Fibroblast of skin of right biceps (primary cell): ENCODE data around the gene UXS1.
A peak's percentile ranks its signal among the peaks of the same experiment; 100 is the strongest.
"Not testable (repeated sequence)": the region's sequence is repeated elsewhere in the genome, so short reads cannot be mapped to it uniquely, and the experiment has no call there.

Experiments
- DNase-seq: peaks from one replicate; pipeline ENCODE4 v3.0.0-alpha.2; 2013

Gene UXS1

GRCh38 chr2:106159866-106160785, 34.0 kb downstream of the UXS1 start:
- no peak for DNase-seq

- DNase-seq: no peak
Measured at GRCh38 chr2:106158871-106159270, 35.2 kb downstream of the UXS1 start.

DNA sequence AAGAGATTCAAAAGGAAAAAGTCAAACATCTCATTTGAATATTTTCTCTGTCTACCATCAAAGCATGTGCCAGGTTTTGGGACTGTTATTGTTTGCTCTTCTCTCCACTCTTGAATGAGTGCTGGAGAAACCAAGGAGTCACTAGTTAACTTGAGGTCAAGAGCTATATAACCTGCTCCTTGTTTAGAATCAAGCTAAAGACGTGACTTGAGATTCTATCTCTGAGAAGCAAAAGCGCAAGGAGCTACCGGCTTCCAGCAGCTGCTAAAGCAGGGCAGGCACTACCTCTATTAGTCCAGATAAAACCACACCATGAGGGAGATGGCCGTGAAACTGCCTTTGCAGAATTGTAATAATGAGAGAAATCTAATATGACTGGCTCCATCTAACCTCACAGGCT, 36.0 kb downstream of the UXS1 start:
- DNase-seq: no peak

- no peak for DNase-seq
Measured at GRCh38 chr2:106157416-106157815, 36.7 kb downstream of the UXS1 start.

DNA sequence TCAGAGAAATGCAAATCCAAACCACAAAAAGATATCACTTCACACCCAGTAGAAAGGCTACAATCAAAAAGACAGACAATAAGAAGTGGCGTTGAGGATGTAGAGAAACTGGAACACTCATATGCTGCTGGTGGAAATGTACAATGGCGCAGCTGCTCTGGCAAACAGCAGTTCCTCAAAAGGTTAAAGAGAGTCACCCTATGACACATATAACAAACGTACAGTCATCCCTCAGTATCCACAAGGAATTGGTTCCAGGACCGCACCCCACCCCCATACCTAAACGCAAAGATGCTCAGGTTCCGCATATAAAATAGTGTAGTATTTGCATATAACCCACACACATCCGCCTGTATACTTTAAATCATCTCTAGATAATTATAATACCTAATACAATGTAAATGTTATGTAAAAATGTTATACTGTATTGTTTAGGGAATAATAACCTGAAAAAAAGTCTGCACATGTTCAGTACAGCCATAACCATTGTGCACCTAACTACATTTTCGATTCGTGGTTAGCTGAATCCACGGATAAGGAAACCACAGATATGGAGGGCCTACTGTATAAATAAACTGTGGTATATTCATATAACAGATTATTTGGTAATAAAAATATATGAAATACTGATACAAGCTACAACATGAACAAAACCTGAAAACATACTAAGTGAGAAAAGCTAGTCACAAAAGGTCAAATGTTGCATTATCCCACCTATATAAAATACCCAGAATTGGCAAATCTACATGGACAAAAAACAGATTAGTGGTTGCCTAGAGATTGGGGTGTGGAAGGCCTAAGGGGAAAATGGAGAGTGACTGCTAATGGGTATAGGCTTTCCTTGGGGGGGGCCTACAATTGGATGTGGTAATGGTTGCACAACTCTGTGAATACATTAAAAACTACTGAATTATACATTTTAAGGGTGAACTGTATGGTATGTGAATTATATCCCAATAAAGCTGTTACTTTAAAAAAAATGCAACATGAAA, 37.5 kb downstream of the UXS1 start:
- no peak for DNase-seq

DNA sequence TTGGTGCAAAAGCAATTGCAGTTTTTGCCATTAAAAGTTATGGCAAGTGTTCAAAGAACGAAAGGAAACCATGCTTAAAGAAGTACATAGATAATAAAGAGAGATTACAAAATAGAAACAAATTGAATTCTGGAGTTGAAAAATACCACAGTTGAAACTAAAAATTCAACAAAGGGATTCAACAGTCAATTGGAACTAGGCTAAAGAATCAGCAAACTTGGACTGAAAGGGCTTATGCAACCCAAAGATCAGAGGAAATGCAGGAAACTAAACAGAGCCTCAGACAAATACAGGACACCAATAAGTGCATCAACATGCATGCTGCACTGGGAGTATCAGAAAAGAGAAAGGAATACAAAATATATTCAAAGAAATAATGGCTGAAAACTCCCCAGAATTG, 40.3 kb downstream of the UXS1 start:
- no peak for DNase-seq

- peak; percentile 24 for DNase-seq
Measured at GRCh38 chr2:106147665-106148064, 46.4 kb downstream of the UXS1 start.

DNA sequence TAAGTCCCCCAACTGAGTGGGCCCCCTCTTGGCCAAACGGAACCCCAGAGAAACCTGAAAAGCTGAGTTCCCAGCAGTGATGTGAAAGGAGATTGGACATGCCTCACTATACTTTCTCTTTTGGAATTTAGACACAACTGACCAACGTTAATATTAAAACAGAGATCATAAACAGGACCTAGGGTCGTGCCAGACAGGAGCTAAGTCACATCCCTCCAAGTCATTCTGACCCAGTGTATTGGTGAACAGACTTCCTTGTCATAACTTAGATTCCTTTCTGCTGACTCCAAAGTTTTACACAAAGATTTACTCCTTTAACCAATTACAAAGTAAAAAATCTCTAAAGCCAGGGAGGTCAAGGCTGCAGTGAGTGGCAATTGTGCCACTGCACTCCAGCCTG, 46.9 kb downstream of the UXS1 start:
- DNase-seq: peak; percentile 74

DNA sequence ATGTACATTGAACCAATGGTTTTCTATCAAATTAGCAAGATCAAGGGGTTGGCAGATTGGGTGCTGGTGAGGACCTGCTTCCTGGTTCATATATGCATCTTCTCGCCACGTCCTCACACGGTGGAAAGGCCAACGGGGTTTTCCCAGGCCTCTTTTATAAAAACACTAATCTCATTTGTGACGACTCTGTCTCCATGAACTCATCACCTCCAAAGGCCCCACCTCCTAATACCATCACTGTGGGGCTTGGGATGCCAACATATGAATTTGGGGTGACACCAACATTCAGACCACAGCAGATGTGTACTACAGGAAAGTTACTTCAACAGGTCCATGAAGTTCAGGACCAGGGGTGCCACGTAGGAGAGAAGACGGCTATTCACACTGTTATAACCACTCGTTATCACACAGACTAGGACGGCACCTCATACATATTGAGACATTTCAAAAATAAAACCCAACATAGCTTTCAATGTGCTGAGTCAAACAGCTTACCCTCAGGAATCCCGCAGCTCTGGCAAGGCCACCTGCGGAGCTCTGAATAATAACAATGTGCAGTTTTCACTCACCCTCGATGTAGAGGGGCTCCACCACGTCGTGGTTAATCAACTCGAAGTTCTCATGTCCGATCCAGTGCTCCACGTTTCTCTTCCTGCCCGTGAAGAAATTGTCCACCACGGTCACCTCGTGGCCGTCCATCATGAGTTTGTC, 49.3 kb downstream of the UXS1 start:
- DNase-seq: no peak

DNA sequence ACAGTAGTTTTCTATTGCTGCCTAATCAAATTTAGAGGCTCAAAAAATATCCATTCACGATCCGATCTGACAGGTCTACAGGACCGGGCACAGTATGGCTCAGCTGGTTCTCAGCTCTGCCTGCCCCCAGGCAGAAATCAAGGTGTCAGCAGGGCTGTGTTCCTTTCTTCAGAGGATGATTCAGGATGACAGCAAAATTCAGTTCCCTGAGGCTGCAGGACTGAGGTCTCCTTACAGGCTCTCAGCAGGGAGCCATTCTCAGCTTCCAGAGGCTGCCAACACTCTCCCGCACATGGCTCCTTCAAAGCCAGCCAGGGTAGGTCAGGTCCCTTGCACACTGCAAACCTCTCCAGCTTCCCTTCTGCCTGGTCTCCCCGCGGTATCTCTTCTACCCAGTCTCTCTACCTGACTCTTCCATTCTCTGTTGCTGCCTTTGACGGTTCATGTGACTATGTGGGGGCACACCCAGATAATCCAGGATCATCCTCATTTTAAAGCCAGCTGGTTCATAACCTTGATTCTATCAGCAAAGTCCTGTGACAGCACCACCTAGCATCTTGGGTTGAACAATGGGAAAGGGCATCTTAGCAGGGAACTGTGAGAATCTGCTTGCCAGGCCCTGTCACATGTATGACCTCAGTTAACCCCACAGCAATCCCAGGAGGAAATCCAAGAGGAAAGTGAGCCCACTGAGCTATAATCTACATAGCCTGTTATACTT, 50.4 kb downstream of the UXS1 start:
- DNase-seq: no peak

DNA sequence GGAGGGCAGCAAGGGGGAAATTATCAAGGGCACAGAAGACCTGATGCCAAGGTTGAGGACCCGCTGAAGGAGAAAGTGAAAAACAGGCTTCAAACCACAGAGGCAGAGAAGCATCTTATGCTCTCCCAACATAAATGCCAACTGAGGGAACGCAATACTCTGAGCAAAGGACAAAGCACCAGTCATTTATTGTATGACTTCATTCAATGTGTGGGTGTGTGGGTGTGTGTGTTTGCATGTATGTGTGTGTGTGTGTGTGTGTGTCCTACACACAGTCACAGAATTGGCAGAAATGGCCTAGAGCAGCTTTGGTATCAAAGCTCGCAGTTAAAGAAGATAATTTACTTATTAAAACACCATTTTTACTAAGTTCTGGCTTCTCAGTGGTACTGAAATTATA, 51.4 kb downstream of the UXS1 start:
- no peak for DNase-seq

GRCh38 chr2:106140913-106141312, 53.2 kb downstream of the UXS1 start:
- DNase-seq: no peak

GRCh38 chr2:106140113-106140512, 54.0 kb downstream of the UXS1 start:
- DNase-seq: no peak

- DNase-seq: no peak
Measured at GRCh38 chr2:106139238-106139935, 54.7 kb downstream of the UXS1 start.

- no peak for DNase-seq
Measured at GRCh38 chr2:106138543-106139237, 55.4 kb downstream of the UXS1 start.

- DNase-seq: no peak
Measured at GRCh38 chr2:106137731-106138521, 56.2 kb downstream of the UXS1 start.

DNA sequence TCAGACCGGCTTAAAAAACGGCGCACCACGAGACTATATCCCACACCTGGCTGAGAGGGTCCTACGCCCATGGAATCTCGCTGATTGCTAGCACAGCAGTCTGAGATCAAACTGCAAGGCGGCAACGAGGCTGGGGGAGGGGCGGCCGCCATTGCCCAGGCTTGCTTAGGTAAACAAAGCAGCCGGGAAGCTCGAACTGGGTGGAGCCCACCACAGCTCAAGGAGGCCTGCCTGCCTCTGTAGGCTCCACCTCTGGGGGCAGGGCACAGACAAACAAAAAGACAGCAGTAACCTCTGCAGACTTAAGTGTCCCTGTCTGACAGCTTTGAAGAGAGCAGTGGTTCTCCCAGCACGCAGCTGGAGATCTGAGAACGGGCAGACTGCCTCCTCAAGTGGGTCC, 62.9 kb downstream of the UXS1 start:
- DNase-seq: not testable (repeated sequence)

GRCh38 chr2:106130251-106130998, 63.7 kb downstream of the UXS1 start:
- no peak for DNase-seq

DNA sequence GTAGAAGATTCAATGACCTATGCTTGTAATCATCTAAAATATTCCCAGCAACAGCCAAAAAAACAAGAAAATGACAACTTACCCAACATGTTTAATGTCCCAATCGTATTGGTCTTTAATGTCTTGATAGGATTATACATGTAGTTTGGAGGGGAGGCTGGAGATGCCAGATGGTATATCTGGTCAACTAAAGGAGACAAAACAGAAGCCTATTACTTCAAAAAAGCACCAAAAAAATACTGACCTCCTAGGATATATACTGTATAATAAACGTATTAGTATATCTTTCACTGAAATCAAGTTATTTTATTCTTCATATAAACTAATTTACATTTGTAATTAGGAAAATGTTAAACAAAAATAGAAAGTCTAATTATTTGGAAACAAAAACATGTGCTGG, 64.5 kb downstream of the UXS1 start:
- no peak for DNase-seq
